SK-N-SH (cell line): ENCODE measurements around the gene ASMTL. TPM values are rescaled to one million over a fixed set of nuclear protein-coding genes. Genes with fewer than 3 reads are reported as not detected.

ENCODE experiments used
- CTCF ChIA-PET: fragments of 300-600, 350-600 bp; formaldehyde crosslinking; extraction: SDS; loops from one replicate; lab custom pipeline; 2021; lab: Yijun Ruan, JAX
- POLR2A ChIA-PET: fragments of 350-600 bp; sonication (Branson Sonifier 250); formaldehyde crosslinking; extraction: SDS; loops from one replicate; lab custom pipeline; 2020; ENCODE audit warnings: antibody characterized with exemption, inconsistent platforms; lab: Yijun Ruan, JAX
- DNase-seq: peaks from one replicate; pipeline ENCODE4 v3.0.0; 2012
- H2AFZ ChIP-seq: fragments of 200-600 bp; sonication (generic); 2 replicates; pipeline ENCODE4 v1.8.1; 2016; ENCODE audit warnings: antibody characterized with exemption, mild to moderate bottlenecking, low read depth
- H3F3A ChIP-seq: fragments of 200-600 bp; sonication (generic); replicated peaks from 2 replicates; pipeline ENCODE3; 2016; ENCODE audit warnings: antibody characterized with exemption, mild to moderate bottlenecking; ENCODE audit not compliant: insufficient read depth
- H3K27ac ChIP-seq, 2 experiments: fragments of 200-500 bp in 1 of 2; fragments of 200-600 bp in 1 of 2; sonication (Bioruptor generic) in 1 of 2; sonication (generic), shearing (Covaris generic) in 1 of 2; 2 replicates each; pipeline versions ENCODE4 v1.5.1 to v1.6.1; 2014 to 2016; ENCODE audit warnings: low read depth in 2 of 2, inconsistent platforms in 1 of 2, low read length in 1 of 2, mild to moderate bottlenecking in 1 of 2, mixed read lengths in 1 of 2
- H3K27me3 ChIP-seq: fragments of 200-600 bp; sonication (generic), shearing (Covaris generic); 2 replicates; pipeline ENCODE4 v1.6.1; 2016; ENCODE audit warnings: mixed run types; ENCODE audit not compliant: insufficient read depth
- H3K36me3 ChIP-seq, 2 experiments: fragments of 200-500 bp in 1 of 2; fragments of 200-600 bp in 1 of 2; sonication (Bioruptor generic) in 1 of 2; sonication (generic) in 1 of 2; replicated peaks in 1 of 2; 2 replicates each; pipeline versions ENCODE3 to v1.5.1; 2014 to 2016; ENCODE audit warnings: low read length in 1 of 2, mild to moderate bottlenecking in 1 of 2; ENCODE audit not compliant: insufficient read depth in 2 of 2, control insufficient read depth in 1 of 2
- H3K4me1 ChIP-seq, 2 experiments: fragments of 200-500 bp in 1 of 2; fragments of 200-600 bp in 1 of 2; sonication (Bioruptor generic) in 1 of 2; sonication (generic), shearing (Covaris generic) in 1 of 2; 2 replicates each; pipeline versions ENCODE4 v1.5.1 to v1.6.1; 2014 to 2016; ENCODE audit warnings: low read depth in 1 of 2, low read length in 1 of 2, mixed run types in 1 of 2; ENCODE audit not compliant: insufficient read depth in 2 of 2, control insufficient read depth in 1 of 2
- H3K4me2 ChIP-seq: fragments of 200-600 bp; sonication (generic), shearing (Covaris generic); 2 replicates; pipeline ENCODE4 v1.6.1; 2017; ENCODE audit warnings: mixed run types
- H3K4me3 ChIP-seq, 2 experiments: fragments of 200-500 bp in 1 of 2; fragments of 200-600 bp in 1 of 2; sonication (Bioruptor generic) in 1 of 2; sonication (generic), shearing (Covaris generic) in 1 of 2; 2 replicates each; pipeline versions ENCODE4 v1.5.1 to v1.8.1; 2014 to 2016; ENCODE audit warnings: low read depth in 2 of 2, inconsistent platforms in 1 of 2, low read length in 1 of 2, mild to moderate bottlenecking in 1 of 2, mixed read lengths in 1 of 2, moderate library complexity in 1 of 2
- H3K79me2 ChIP-seq: fragments of 200-600 bp; sonication (generic); 2 replicates; pipeline ENCODE4 v1.8.1; 2017; ENCODE audit warnings: mild to moderate bottlenecking; ENCODE audit not compliant: insufficient read depth
- H3K9ac ChIP-seq: fragments of 200-600 bp; sonication (generic); 2 replicates; pipeline ENCODE4 v1.6.1; 2017; ENCODE audit warnings: mixed run types
- H3K9me2 ChIP-seq: fragments of 200-600 bp; sonication (generic); 2 replicates; pipeline ENCODE4 v1.6.1; 2017; ENCODE audit warnings: mixed run types
- H3K9me3 ChIP-seq: fragments of 200-600 bp; sonication (generic); 2 replicates; pipeline ENCODE4 v1.6.1; 2017; ENCODE audit warnings: mixed run types, mild to moderate bottlenecking, moderate library complexity
- H4K20me1 ChIP-seq: fragments of 200-600 bp; sonication (generic); 2 replicates; pipeline ENCODE4 v1.6.1; 2017; ENCODE audit warnings: mild to moderate bottlenecking, mixed run types; ENCODE audit not compliant: insufficient read depth
- ELF1 ChIP-seq: IDR thresholded peaks from 2 replicates; pipeline ENCODE4 v1.4.0; 2012
- FOXM1 ChIP-seq: IDR thresholded peaks from 2 replicates; pipeline ENCODE4 v1.4.0; 2012; ENCODE audit warnings: low read depth, mild to moderate bottlenecking
- GATA2 ChIP-seq: sonication (generic); formaldehyde crosslinking; IDR thresholded peaks from 2 replicates; pipeline ENCODE4 v1.5.0; 2020; ENCODE audit warnings: mild to moderate bottlenecking, missing genetic modification reagents
- MEF2A ChIP-seq: IDR thresholded peaks from 2 replicates; pipeline ENCODE4 v1.4.0; 2012; ENCODE audit warnings: low read depth, borderline replicate concordance
- PBX3 ChIP-seq: IDR thresholded peaks from 2 replicates; pipeline ENCODE4; 2012
- POLR2AphosphoS5 ChIP-seq: IDR thresholded peaks from 2 replicates; pipeline ENCODE4 v1.6.1; 2012; ENCODE audit warnings: low read depth, low read length
- RFX5 ChIP-seq: IDR thresholded peaks from 2 replicates; pipeline ENCODE4 v1.6.1; 2012; ENCODE audit warnings: mild to moderate bottlenecking, improper control_type of control experiment, low read length
- SMC3 ChIP-seq: IDR thresholded peaks from 2 replicates; pipeline ENCODE4 v1.6.1; 2012; ENCODE audit warnings: low read depth, low read length, improper control_type of control experiment
- TAF1 ChIP-seq: IDR thresholded peaks from 2 replicates; pipeline ENCODE4 v1.6.1; 2012; ENCODE audit warnings: low read depth, mild to moderate bottlenecking, low read length, moderate library complexity, borderline replicate concordance
- TEAD4 ChIP-seq: IDR thresholded peaks from 2 replicates; pipeline ENCODE4 v1.4.0; 2012; ENCODE audit warnings: mild to moderate bottlenecking, borderline replicate concordance; ENCODE audit not compliant: insufficient read depth
- USF2 ChIP-seq: fragments of 150-350 bp; IDR thresholded peaks from 2 replicates; pipeline ENCODE4 v1.6.1; 2017; ENCODE audit warnings: antibody characterized with exemption, low read length, low read depth, borderline replicate concordance
- YY1 ChIP-seq: IDR thresholded peaks from 2 replicates; pipeline ENCODE4 v1.4.0; 2012; ENCODE audit warnings: low read depth, mild to moderate bottlenecking
- WGBS: methylation state at CpG from one replicate; pipeline ENCODE4 v1.1.6; 2017; ENCODE audit warnings: low lambda C conversion rate; 5-methylcytosine and 5-hydroxymethylcytosine counted together
- polyA plus RNA-seq, 3 experiments: library from polyadenylated mRNA; depleted of rRNA; stranded (reverse); fragments of >200 nt; gene quantifications; 2 replicates each; pipeline ENCODE4 v1.2.3, GENCODE V29; 2012
- TF ChIP-seq, protein P1 (sequence below): IDR thresholded peaks from 2 replicates; pipeline ENCODE4 v1.6.1; 2012; ENCODE audit warnings: mild to moderate bottlenecking, low read depth, low read length, moderate library complexity
- TF ChIP-seq, protein P2 (sequence below): IDR thresholded peaks from 2 replicates; pipeline ENCODE4 v1.4.0; 2012; ENCODE audit warnings: low read depth, borderline replicate concordance
- TF ChIP-seq, protein P3 (sequence below): fragments of 150-350 bp; IDR thresholded peaks from 2 replicates; pipeline ENCODE4 v1.6.1; 2016; ENCODE audit warnings: mild to moderate bottlenecking, low read depth, low read length

ASMTL gene
- polyA plus RNA-seq, 1 of the 3 experiments (the other 2 are of a cell fraction), result 37.7 TPM

- Histone ChIP-seq H3F3A (no peaks in the 10 kb centered on the region), H3K4me2 (no peak overlapping the region), H3K4me3 (no peak overlapping the region), H3K9me2 (no peaks in the 10 kb centered on the region), H3K36me3 (peaks cover 3 to 4% of the 10 kb centered on the region in 2 experiments), H3K79me2 (no peaks in the 10 kb centered on the region), H4K20me1 (no peaks in the 10 kb centered on the region), H2AFZ (no peak overlapping the region), H3K9me3 (no peaks in the 10 kb centered on the region), H3K9ac (no peak overlapping the region), H3K27ac (no peak overlapping the region), H3K27me3 (no peaks in the 10 kb centered on the region), H3K4me1 (no peaks in the 10 kb centered on the region)
- POLR2A ChIA-PET, result no interaction called here
- CTCF ChIA-PET, result no interaction called here
- DNase-seq, result no peak
- no peak for TF ChIP-seq YY1
- no peak for TF ChIP-seq USF2
- no peak for TF ChIP-seq TEAD4
- TF ChIP-seq MEF2A, result no peak
- no peak for TF ChIP-seq GATA2
- TF ChIP-seq, protein P1, sequence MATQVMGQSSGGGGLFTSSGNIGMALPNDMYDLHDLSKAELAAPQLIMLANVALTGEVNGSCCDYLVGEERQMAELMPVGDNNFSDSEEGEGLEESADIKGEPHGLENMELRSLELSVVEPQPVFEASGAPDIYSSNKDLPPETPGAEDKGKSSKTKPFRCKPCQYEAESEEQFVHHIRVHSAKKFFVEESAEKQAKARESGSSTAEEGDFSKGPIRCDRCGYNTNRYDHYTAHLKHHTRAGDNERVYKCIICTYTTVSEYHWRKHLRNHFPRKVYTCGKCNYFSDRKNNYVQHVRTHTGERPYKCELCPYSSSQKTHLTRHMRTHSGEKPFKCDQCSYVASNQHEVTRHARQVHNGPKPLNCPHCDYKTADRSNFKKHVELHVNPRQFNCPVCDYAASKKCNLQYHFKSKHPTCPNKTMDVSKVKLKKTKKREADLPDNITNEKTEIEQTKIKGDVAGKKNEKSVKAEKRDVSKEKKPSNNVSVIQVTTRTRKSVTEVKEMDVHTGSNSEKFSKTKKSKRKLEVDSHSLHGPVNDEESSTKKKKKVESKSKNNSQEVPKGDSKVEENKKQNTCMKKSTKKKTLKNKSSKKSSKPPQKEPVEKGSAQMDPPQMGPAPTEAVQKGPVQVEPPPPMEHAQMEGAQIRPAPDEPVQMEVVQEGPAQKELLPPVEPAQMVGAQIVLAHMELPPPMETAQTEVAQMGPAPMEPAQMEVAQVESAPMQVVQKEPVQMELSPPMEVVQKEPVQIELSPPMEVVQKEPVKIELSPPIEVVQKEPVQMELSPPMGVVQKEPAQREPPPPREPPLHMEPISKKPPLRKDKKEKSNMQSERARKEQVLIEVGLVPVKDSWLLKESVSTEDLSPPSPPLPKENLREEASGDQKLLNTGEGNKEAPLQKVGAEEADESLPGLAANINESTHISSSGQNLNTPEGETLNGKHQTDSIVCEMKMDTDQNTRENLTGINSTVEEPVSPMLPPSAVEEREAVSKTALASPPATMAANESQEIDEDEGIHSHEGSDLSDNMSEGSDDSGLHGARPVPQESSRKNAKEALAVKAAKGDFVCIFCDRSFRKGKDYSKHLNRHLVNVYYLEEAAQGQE, result no peak
- no peak for TF ChIP-seq POLR2AphosphoS5
- TF ChIP-seq FOXM1, result no peak
- TF ChIP-seq, protein P2, sequence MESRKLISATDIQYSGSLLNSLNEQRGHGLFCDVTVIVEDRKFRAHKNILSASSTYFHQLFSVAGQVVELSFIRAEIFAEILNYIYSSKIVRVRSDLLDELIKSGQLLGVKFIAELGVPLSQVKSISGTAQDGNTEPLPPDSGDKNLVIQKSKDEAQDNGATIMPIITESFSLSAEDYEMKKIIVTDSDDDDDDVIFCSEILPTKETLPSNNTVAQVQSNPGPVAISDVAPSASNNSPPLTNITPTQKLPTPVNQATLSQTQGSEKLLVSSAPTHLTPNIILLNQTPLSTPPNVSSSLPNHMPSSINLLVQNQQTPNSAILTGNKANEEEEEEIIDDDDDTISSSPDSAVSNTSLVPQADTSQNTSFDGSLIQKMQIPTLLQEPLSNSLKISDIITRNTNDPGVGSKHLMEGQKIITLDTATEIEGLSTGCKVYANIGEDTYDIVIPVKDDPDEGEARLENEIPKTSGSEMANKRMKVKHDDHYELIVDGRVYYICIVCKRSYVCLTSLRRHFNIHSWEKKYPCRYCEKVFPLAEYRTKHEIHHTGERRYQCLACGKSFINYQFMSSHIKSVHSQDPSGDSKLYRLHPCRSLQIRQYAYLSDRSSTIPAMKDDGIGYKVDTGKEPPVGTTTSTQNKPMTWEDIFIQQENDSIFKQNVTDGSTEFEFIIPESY, result no peak
- TF ChIP-seq RFX5, result no peak
- TF ChIP-seq, protein P3, sequence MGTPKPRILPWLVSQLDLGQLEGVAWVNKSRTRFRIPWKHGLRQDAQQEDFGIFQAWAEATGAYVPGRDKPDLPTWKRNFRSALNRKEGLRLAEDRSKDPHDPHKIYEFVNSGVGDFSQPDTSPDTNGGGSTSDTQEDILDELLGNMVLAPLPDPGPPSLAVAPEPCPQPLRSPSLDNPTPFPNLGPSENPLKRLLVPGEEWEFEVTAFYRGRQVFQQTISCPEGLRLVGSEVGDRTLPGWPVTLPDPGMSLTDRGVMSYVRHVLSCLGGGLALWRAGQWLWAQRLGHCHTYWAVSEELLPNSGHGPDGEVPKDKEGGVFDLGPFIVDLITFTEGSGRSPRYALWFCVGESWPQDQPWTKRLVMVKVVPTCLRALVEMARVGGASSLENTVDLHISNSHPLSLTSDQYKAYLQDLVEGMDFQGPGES, result no peak
- TF ChIP-seq TAF1, result no peak
- TF ChIP-seq PBX3, result no peak
- TF ChIP-seq ELF1, result no peak
- no peak for TF ChIP-seq SMC3
- TF ChIP-seq, all 33 proteins: peak for 0
- 96% methylated on average over 12 of the region's 20 CpGs for WGBS
These were observed 17.3 kb downstream of the ASMTL start for GRCh38 chrX:1435241-1435895.
